ENCODE measurements around the gene EPM2A. TPM values are rescaled to one million over a fixed set of nuclear protein-coding genes. Genes with fewer than 3 reads are reported as not detected.
A peak's percentile ranks its signal among the peaks of the same experiment; 100 is the strongest.
"Not testable (repeated sequence)": the region's sequence is repeated elsewhere in the genome, so short reads cannot be mapped to it uniquely, and the experiment has no call there.

Gene EPM2A
- 8.1 and 9.8 TPM in 2 replicates for total RNA-seq (2014; rRNA removed; shearing (Covaris generic))
- polyA plus RNA-seq (2015; cell fraction: cytosol; rRNA removed): 4.3 and 4.5 TPM in 2 replicates
- 1.3 and 2.8 TPM in 2 replicates for polyA plus RNA-seq (2015; cell fraction: nucleus; rRNA removed)

DNA sequence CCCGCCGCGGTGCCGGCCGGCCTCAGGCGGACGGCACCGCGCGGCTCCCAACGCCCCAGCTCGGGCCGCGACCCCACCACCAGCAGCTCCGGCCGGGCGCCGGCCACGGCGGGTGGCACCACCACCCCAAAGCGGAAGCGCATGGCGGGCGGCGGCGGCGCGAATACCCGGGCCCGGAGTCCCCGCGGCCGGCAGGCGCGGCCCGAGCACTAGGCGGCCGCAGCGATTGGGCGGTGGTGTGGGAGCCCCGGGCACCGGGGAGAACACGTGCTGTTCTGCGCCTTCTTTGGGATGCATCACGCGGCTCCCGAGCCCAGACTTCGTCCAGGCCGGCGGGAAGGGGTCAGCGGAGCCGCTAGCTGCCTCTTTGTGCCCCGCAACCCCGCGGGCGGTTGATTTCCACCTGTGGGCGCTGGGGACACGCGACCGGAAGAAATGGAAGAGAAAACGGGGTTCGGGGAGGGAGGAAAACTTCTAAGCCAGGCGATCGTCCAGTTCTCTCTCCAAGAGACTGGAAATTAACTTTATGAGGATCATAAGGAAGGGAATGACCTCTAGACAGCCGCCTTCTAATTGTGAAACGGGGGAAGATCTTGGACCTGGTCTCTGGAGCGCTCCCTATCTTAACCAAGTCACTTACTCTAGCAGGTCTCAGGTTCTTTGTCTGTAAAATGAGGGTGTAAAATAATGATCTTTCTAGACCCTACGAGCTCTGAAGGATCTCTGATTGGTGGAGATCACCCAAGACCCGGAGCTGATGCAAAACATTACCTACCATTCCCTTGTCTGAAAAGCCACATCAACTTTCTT, at the start of gene EPM2A:
TSS of gene EPM2A (minus strand) at position 165 of the 810 bp plus-strand sequence. CDS start at position 143, 22 bp downstream.
- DNase-seq (ENCODE audit: low read depth): peak; percentile 73

DNA sequence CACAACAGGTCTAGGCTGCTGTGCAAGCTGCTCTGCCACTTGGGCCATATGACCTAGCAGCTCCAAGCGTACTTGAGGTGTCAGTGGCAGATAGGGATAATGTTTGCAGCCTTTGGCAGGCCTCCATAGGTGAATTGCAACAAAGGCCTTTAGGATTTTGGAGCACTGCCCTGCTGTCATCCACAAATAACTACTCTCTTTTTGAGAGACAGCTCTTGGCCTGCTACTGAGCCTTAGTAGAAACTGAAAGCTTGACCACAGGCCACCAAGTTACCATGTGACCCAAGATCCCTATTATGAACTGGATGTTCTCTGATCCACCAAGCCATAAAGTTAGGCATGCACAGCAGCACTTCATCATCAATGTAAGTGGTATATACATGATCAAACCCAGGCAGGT, 49.4 kb upstream of the EPM2A start:
- DNase-seq (ENCODE audit: low read depth): no peak

DNA sequence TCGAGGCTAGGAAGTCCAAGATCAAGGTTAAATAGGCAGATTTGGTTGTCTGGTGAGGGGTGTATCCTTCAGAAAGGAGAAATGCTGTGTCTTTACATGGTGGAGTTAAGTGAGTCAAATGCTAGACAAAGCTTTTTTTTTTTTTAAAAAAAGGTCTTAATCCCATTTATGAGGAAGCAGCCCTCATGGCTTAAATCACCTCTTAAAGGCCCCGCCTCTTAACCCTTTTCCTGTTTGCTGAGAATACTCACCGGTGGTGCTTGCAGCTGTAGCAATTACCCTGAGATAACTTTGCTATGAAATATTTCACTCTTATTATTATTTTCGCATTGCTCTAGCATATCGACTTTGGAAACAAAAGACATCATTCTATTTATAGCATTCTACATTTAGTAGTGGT, 48.5 kb upstream of the EPM2A start:
- DNase-seq (ENCODE audit: low read depth): no peak

DNA sequence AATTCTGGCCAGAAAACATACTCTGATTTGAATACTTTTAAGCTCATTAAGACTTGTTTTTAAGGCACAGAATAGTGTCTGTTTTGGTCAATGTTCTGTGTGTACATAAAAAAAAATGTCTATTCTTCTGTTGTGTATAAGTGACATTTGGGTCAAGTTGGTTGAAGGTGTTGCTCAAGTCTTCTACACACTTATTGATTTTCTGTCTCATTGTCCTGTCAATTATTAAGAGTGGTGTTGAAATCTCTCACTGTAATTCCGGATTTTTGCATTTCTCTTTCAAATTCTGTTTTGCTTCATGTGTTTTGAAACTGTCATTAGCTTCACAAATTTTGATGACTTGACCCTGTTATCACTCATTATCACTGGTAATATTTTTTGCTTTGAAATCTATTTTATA, 37.5 kb upstream of the EPM2A start:
- DNase-seq (ENCODE audit: low read depth): no peak

DNA sequence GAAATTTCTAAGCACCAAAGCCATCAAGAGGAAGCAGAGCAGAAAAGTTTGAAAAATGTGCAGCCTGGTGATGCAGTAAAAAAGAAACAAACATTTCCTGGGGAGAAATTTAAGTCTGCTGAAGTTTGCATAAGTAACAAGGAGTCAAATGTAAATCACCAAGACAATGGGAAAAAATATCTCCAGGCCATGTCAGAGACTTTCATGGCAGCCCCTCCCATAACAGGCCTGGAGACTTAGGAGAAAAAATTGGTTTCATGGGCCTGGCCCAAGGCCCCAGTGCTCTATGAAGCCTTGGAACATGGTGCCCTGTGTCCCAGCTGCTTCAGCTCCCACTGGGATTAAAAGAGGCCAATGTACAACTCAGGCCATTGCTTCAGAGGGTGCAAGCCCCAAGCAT, 30.1 kb upstream of the EPM2A start:
- DNase-seq (ENCODE audit: low read depth): no peak

DNA sequence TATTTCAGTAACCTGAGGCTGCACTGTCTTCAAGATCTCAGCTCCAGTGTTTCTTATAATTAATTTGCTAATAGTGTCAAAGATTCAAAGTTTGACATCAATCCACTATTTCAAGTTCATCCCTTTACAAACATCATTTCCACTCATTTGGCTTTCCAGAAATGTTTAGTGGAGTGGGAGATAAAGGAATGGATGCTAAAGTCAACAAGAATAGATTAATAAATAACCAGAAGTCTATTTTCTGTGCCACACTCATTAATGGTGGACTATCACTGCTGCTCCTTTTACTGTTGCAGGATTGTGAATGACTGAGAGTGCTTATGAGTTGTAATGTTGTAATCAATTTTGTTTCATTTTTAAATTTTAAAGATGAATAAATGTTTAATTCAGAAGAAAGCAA, 28.4 kb upstream of the EPM2A start:
- DNase-seq (ENCODE audit: low read depth): no peak

DNA sequence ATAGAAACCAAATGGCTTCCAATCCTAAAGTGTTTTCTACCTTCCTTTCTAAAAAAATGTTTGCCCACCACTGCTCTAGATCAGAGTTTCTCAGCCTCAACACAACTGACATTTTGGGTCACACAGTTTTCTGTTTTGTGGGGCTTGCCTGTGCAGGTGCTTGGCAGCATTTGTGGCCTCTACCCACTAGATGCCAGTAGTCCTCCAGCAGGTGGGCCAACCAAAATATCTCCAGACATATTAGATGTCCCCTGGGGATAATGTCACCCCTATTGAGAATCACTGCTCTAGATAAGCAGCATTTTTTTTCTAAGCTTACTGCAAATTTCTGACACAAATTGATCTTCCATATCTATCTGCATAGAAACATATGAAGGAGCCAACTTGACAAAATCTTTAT, 26.3 kb upstream of the EPM2A start:
- DNase-seq (ENCODE audit: low read depth): no peak

DNA sequence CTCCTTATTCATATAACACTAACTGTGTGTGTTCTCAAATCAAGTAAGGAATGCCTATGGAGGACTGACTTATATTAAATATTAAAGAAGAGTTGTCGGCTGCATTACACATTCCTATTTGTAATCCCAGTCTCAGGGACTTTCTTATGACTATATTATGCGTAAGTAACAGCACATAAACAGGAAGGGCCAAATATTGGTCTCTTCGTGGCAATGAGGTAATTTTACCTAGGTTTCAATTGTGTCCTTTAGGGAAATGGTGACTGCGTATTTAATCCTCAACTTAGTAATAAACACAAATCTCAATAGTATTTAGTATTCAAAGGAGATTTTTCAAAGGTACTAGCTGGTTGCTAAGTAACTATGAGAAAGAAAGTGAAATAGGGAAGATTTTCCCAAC, 22.8 kb upstream of the EPM2A start:
- DNase-seq (ENCODE audit: low read depth): no peak

DNA sequence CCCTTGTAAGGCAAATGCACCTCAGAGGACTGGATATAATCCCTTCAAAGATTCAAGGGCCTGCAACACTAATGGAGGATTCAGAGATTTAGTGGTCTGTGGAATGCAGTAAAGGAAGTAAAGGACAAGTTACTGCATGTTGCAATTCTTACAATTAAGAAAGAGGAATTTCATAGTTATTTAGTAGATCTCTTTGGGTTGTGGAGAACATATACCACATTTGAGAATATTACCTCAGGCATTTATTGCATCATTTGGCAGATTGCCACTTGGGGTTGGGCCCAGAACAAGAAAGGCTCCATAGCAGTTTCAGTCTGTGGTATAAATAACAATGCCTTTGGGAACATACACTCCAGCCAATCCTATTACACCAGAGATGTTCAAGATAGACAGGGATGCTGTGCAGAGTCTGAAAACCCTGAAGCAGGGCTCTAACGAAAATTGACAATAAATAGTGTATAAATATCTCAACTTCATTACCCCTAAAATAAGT, 20.9 kb upstream of the EPM2A start:
- peak; percentile 66 for DNase-seq (ENCODE audit: low read depth)

DNA sequence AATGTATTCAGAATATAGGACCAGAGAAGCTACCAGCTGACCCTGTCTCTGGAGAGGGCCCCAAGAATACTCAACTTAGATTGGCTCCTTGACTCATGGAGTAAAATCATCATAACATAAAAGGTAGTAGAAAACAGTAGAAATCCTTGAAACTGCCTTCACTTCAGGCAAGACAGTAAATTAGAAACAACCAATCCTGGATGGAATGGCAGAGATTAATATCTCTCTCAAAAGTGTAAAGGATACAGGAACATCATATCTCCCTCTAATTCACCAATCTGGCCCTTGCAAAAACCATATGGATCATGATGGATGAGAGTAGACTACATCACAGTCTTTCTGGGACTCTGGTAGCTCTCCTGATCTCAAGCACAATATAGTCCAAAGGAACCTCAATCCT, 20.4 kb upstream of the EPM2A start:
- DNase-seq (ENCODE audit: low read depth): no peak

DNA sequence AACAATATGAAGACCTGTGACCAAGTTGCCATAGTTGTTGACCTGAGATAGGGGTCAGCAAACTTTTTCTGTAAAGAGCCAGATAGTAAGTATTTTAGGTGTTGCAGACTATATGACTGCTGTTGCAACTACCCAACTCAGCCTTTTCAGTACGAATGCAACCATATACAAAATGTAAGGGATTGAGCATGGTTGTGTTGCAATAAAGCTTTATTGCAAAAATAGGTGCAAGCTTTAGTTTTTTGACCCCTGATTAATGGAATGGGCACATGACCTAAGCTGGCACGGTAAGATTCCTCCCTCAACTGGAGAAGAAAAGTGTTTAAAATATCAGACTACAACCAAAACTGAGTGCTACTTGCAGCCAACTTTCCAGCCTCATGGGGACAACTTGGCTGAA, 17.3 kb upstream of the EPM2A start:
- no peak for DNase-seq (ENCODE audit: low read depth)

DNA sequence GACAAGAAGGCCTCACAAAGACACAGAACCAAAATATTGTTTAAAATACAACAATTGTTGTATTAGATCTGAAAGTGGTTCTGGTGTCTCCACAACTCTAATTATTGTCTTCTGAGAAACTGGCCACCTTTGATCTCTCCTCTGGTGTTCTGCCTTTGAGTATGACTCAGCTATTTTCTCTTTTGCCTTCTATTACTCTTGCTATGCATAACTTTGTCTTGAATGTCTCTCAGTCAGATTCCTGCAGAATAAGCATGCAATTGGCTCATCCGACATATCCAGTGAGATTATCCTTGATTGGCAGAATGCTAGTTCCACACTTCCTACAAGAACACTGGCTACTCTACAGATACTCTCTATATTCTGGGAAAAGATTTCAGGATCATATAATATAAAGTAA, 14.3 kb upstream of the EPM2A start:
- peak; percentile 71 for DNase-seq (ENCODE audit: low read depth)

DNA sequence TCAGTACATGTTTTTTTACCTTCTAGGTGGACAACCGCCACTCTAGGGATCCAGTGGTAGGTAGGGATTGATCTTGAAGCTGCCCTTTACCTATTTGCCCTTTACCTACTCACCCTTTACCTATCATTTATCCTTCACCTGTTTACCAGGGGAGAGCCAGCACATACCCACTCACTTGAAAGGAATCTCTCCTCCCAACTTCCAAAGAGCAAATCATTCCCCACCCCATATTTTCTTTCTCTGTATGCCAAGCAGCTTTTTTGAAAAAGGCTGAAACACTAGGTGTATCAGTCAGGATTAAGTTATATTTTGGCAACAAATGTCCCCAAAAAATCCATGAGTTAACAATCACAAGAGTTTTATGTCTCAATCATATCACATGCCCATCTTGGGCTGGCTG, 10.5 kb upstream of the EPM2A start:
- no peak for DNase-seq (ENCODE audit: low read depth)

DNA sequence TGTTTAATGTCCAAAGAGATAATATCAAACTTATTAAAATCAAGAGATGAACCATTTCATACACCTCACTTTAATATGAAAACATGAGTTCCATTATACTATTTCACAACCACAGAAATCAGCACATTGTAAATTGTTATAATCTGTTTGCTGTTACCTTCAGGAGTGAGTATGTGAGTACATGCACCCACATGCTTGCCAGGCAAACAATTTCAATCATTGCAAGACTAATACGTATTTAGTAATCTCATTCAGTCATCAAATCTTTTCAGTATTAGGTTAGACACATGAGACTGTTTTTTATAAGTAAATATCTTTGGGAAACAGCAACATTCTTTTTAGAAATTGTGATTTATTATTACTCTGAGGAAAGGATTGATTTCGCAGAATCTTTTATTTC, 9.3 kb upstream of the EPM2A start:
- DNase-seq (ENCODE audit: low read depth): no peak

DNA sequence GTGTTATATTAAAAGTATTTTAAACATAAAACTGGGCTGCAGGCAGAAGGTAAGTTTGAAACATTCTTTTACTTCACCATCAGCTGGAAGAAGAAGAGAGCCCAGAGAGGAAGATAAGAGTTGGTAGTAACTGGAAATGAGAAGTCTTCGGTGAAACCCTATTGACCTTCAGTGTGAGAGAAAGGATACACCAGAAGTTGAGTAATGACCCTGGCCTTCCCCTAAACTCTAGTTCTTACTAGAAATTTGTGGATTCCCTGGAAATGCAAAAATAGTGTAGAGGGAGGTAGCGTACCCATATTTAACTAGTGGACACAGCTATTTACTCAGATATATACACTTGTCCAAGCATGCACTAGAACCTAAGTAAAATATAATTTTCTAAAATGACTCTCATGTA, 8.0 kb upstream of the EPM2A start:
- DNase-seq (ENCODE audit: low read depth): no peak

DNA sequence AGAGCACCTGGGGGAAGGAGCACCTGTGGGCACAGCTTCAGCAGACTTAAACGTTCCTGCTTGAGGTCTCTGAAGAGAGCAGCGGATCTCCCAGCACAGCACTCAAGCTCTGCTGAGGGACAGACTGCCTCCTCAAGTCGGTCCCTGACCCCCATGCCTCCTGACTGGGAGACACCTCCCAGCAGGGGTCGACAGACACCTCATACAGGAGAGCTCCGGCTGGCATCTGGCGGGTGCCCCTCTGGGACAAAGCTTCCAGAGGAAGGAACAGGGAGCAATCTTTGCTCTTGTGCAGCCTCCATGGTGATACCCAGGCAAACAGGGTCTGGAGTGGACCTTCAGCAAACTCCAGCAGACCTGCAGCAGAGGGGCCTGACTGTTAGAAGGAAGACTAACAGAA, 7.2 kb upstream of the EPM2A start:
- DNase-seq (ENCODE audit: low read depth): not testable (repeated sequence)

DNA sequence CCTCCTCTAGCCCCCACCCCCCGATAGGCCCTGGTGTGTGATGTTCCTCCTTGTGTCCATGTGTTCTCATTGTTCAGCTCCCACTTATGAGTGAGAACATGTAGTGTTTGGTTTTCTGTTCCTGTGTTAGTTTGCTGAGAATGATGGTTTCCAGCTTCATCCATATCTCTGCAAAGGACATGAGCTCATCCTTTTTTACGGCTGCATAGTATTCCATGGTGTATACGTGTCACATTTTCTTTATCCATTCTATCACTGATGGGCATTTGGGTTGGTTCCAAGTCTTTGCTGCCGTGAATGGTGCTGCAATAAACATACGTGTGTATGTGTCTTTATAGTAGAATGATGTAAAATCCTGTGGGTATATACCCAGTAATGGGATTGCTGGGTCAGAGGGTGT, 4.4 kb upstream of the EPM2A start:
- DNase-seq (ENCODE audit: low read depth): not testable (repeated sequence)

DNA sequence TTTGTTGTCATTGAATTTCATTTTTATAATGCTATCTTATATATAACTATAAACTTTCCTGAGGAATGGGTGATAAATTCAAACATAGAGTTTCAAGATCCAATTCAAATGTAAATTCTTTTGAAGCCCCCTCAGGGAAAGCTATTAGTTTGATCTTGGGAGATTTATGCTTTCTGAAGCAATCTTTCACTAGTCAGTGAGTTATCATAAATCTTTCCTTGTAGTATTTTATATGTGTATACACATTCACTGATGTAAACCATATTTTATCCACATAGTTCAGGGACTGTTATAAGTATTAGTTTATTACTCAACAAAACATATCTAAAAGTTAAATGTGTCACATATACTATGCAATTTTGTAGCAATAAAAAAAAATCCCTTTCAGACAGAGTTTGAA, 2.9 kb upstream of the EPM2A start:
- DNase-seq (ENCODE audit: low read depth): no peak

DNA sequence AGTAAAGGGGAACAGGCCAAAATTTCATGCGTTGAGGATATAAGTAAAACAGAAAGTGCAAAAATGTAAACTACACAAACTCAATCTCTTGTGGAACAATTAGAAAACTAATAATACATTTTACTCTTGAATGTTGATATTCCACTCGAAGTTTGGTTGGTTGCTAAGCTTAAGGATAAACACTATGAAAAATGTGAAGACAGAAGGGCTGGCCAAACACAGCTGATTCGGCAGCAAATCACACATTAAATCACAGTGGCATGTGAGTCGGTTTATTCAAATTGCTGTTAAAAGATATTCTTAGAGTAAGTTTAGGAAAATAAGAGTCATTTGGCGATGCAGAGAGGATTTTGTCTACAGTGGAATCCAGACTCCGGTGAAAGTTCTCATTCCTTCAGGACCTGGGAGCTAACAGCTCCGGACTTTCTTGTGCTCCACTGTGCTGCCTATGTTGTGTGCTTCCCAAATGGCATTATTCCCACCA, 1.4 kb upstream of the EPM2A start:
- no peak for DNase-seq (ENCODE audit: low read depth)

DNA sequence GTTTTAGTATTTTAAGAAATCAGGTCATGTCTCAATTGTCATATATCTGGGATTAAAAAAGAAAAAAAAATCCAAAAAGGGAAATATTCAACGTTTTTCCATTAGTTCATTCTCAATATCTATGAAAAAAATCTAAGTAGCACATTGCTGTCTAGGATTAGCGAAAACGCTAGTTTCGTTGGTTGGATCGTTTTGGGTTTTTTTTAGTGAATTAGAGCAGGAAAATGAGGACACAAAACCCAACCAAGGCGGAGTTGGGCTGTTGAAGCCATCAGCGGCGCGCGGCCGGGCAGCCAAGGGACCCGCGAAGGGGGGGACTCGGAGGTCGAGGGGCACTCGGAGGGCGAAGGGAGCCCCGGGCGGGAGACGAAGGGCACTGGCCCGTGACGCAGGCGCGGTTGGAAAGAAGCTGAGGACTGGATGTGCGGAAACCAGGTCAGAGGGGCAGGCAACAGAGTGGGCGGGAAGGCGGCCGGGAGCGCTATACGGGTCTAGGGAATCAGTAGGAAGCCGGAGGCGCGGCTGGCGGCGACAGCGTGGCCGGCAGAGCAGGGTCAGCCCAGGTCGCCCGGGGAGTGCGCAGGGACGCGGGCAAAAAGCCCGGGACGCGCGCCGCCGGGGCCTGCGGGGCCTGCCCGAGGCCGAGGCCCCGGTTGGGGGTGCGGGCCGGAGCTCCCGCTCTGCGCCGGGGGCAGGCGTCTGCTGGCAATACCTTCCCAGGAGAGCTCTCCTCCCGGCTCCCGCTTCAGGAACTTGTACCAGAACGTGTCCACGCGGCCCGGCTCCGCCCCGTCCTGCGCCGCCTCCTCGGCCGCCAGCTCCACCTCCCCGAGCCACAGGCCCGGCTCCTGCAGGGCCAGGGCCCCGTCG, 599 bp downstream of the EPM2A start:
- DNase-seq (ENCODE audit: low read depth): peak; percentile 89

DNA sequence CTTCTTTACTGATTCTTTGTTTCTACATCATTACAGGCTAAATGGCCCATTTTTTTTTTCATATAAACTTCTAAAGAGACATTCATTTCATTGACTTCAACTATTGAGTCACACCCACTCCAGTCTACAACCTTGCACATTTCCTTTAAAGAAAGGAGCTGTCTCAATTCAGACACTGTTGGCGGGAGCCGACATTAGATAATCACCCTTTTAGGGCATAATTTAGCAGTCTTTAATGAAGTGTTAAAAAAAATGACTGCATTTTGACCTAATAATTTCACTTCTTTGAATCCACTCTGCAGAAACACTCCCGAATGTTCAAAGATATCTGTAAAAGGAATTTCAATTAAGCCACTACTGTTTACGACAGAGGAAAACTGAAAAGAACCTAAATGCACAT, 1.5 kb downstream of the EPM2A start:
- no peak for DNase-seq (ENCODE audit: low read depth)

DNA sequence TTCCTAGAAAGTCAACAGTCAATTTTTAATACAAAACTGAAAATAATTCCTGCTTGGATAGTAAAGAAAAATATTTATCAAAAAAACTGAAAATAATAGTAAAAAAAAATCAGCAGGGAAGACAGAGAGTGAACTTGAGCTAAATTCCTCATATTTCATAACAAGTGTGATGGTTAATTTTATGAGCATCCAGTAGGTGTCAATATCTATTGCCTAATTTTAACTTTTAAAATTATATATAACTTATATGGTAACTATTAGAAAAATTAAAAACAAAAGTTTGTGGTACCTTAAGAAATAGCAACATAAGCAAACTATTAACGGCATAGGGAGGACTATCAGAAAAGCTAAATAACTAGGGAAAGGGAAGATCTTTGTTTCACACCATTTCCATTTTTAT, 2.1 kb downstream of the EPM2A start:
- DNase-seq (ENCODE audit: low read depth): no peak

Data from HT1080 (cell line).